Activated CD4-positive, CD25-positive, alpha-beta regulatory T cell (primary cell): Measurements from ENCODE around the gene DMAC2L.
"Not testable (repeated sequence)": the region's sequence is repeated elsewhere in the genome, so short reads cannot be mapped to it uniquely, and the experiment has no call there.

Experiments
- DNase-seq, 4 experiments: peaks; one replicate each; lab custom pipeline; 2025; lab: John Stamatoyannopoulos, UW

The DMAC2L gene

DNA sequence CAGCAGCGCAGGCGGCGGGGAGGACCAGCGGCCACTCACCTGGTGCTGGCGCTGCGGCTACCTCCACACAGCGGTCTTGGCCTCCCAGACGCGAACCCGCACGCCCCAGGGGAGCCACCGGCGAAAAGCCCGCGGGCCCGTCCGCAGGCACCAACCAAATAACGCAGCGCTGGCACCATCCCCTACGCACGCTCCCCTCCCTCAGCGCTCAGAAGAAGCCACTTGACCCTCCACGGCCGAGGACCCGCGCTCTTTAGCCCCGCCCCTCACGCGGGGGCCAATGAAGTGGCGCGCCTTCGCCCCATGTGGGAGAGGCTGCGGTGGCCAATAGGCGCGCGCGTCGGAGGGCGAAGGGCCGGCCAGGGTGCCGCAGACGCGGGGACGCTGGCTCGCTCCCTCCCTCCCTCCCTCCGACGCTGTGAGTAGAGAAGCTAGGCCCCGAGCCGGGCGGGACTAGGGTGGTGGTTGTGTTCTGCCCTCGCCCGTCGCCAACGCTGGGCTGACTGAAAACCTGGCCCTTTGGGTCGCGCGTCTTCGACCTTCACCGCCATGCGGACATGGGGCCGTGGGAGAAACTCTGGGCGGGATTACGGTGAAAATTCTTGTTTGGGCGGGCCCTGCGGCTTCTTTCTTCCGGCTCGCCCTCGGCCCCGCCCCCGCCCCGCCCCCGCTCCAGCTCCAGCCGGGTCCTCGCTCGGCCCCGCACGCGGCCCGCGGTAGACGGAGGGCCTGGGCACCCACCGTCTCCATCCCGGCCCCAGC, at the start of gene DMAC2L, which contains the start of gene L2HGDH:
Gene DMAC2L, plus strand, starts transcription at position 353 of the 762 bp plus-strand sequence. CDS start 9,164 bp downstream, outside the sequence.
Gene L2HGDH, minus strand, starts transcription at position 258 of the 762 bp plus-strand sequence. Its CDS starts 79 bp downstream, at position 179.
- peak; percentile 78 to 83 (median 80) for DNase-seq

DNA sequence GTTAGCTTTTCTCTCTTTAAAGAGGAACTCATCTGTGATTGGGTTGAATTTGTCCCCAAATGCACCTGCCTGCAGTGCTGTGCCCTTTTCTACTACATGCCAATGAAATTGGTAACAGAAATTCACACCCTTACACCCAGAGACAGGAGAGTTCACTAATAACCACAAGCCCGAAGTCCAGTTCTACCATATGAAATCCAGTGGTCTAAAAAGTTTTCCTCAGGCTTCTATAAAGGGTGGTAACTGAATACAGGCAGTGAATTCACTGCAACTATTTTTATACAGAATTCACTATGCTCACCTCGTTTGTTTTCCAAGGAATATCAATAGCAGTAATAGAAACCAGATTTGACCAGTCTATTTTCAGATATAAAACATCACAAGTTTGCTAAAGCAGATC, 49.3 kb upstream of the DMAC2L start:
- DNase-seq, result no peak

- DNase-seq, result no peak
Measured at GRCh38 chr14:50263321-50263720, 48.8 kb upstream of the DMAC2L start.

DNA sequence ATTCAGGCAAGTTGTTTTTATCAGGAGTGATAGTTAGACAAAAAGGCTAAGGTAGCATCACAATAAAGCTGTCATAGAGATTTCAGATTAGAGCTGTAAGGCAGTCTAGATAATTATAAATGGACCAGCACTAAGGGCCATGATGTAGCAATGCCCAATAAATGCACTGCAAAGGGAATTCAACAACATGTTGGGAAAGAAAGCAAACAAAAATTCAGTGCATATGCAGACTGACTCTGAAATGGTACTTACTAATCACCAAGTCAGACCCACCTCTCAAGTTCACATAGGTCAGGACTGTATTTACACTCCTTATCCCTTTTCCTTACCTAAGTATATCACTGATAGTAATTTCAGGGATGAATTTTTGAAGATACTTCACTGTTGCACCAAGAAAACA, 47.1 kb upstream of the DMAC2L start:
- no peak for DNase-seq

- DNase-seq, result no peak
Measured at GRCh38 chr14:50270932-50271331, 41.2 kb upstream of the DMAC2L start.

DNA sequence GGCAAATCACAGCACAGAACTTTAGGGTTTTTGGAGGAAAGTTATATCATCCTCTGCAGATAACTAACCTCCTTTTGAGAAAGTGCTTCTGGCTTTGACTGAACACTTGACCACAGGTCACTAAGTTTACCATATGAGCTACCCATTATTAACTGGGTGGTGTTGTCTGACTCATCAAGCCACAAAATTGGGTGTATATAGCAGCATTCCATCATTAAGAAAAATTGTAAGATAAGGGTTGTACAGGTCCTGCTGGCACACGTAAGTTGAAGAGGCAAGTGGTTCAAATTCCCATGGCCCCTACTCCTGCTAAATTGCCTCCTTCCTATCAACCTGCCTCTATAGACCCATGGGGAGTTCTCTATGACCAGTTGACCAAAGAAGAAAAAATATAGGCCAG, 39.6 kb upstream of the DMAC2L start:
- DNase-seq, result no peak

DNA sequence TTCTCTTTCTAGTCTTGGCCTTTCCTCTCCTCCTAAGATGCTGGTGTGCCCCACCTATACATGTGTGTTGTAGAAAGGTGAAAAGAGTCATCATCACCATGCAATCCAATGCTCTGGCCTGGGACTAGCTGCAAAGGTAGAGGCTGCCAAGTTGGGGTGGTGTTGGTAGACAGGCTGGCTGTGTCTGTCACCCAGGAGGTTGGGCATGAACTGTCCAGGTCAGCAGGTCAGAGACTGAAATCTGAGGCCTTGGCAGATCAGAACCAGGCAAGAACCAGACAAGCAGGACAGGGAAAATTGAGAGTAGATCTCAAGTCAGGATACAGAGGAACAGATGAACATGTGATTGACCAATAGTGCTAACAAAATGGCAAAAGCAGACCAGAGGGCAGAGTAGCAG, 26.3 kb upstream of the DMAC2L start:
- DNase-seq, result no peak

GRCh38 chr14:50288146-50288545, 24.0 kb upstream of the DMAC2L start:
- no peak for DNase-seq

DNA sequence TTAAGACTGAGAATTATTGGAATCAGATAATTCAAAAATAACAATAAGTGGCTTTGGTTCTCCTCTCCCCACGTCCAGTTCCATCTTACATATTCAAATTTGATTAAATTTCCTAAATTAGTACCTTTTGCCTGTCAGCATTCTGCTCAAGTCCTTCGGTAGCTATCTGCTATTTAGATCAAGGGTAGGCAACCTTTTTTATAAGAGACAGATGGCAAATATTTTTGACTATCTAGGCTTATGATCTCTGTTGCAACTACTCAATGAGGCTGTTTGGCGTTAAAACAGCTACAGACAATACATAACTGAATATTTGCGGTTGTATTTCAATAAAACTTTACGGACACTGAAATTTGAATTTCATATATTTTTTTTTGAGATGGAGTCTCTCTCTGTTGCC, 21.8 kb upstream of the DMAC2L start:
- DNase-seq, result no peak

GRCh38 chr14:50299585-50299984, 12.5 kb upstream of the DMAC2L start:
- no peak for DNase-seq

GRCh38 chr14:50301914-50302313, 10.2 kb upstream of the DMAC2L start:
- no peak for DNase-seq

- DNase-seq, result no peak
Measured at GRCh38 chr14:50303744-50304471, 8.2 kb upstream of the DMAC2L start.

DNA sequence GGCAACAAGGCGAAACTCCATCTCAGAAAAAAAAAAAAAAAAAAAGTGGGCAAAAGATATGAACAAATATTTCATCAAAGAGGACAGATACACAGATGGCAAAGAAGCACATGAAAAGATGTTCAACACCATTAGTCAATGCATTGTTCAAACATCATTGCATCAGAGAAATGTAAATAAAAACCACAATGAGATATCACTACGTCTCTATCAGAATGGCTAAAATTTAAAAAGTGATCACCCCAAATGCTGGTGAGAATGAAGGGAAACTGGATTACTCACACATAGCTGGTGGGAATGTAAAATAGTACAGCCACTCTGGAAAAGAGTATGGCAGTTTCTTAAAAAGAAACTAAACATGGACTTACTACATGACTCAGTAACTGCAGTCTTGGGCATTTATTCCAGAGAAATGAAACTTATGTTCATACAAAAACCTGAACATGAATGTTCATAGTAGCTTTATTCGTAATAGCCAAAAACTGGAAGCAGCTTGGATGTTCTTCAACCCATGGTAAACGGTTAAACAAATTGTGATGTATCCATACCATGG, 3.7 kb upstream of the DMAC2L start:
- DNase-seq, result no peak

DNA sequence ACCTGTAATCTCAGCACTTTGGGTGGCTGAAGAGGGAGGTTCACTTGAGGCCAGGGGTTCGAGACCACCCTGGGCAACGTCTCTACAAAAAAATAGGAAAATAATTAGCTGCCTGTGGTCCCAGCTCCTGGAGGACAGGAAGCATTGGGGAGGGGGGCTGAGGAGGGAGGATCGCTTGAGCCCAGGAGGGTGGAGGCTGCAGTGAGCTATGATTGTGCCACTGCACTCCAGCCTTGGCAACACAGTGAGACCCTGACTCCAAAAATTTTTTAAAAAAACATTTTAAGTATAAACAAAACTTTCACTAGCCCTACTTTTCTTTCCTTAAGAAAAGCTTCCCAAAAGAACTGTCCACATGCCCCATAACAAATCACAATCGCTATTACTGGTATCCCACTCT, 1.7 kb upstream of the DMAC2L start:
- no peak for DNase-seq

DNA sequence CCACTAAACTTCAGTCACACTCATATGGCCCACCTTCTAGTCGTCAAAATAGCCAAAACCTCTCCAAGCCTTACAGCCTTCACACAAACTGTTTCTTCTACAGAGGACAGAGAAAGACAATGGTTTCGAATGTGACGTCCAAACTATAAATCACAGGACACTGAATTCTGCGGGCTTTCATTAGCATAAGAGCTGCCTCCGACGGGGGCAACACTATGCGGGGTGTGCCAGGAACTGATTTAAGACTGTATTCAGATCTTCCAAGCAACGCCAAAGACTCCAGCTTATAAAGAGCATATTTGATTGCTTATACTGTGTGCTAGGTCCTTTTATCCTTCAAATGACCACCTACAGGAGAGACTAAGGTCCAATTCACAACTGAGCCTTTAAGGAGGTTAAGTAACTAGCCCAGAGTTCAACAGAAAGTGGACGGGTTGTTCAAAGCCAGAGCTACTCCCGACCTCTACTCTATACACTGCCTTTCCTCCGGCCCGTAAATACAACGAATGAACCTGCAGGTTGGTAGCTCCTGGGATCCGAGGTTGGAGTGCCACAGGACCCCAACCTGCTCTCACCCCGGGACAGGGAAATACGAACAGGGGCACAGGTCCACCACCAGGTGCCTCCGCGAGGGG, 670 bp upstream of the DMAC2L start:
- DNase-seq, result peak in 1 of 4 experiments; percentile 56

- peak in 1 of 4 experiments; percentile 36 for DNase-seq
Measured at GRCh38 chr14:50312734-50313054, 570 bp downstream of the DMAC2L start.

DNA sequence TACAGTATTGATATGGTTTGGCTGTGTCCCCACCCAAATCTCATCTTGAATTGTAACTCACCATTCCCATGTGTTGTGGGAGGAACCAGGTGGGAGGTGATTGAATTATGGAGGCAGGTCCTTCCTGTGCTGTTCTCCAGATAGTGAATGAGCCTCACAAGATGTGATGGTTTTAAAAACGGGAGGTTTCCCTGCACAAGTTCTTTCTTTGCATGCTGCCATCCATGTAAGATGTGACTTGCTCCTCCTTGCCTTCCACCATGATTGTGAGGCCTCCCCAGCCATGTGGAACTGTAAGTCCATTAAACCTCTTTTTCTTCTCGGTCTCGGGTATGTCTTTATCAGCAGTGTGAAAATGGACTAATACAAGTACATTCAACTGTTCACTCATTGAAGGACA, 2.0 kb downstream of the DMAC2L start:
- not testable (repeated sequence) for DNase-seq

DNA sequence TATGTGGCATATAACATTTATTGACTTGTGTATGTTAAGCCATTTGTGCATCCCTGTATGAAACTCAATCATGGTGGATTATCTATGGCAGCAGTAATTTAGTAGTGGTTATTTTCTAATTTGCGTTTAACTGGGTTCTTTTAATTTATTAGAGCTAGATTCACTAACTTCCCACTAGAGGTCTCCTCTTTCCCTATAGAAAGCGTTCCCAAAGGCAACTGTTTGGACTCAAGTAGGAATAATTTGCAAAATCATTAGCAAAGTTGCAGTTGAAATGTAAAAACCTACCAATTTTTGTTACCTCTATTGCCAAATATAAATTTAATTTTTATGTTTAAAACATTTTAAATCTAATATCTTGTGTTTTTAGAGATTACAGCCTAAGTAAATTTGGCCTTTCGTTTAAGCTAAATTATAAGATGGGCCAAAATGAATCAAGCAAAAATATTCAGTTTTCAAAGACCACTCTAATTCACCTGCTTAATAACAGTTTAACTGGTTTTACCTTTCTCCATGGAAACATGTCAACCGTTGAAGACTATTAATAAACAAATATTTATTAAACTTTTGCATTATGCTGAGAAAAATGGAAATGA, 6.0 kb downstream of the DMAC2L start:
- no peak for DNase-seq

DNA sequence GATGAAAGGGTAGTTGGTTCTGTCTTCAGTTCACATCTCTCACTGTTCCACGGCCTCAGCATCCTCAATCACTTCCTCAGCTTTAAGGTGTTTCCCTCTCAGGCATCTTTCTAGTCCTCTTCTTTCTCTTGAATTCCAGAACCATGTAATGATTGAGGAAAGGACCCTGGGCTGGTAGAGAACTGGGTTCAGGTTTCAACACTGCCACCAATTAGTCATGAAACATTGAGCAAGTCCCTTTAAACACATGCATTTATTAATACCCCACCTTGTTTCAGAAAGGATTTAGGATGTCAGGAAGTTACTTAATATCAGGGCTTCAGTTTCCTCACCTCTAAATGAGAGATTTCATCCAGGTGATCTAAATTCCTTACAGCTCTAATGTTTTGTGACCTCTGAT, 7.2 kb downstream of the DMAC2L start:
- no peak for DNase-seq

DNA sequence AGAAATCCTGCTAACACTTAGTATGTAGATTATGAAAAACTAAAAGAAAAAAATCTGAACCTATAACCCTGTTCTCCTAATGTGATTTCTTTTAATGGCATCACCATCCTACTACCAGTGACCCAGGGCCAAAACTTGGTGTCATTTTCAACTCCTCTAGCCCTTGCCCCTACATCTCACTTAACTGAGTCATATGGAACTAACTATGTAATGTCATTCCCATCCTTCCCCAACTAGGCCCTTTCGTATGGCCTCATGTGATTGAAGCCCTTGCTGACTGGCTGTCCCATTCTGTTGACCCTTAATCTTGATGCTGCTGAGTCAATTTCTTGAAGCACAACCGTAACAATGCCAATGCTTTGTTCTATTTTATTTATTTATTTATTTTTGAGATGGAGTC, 7.6 kb downstream of the DMAC2L start:
- no peak for DNase-seq

DNA sequence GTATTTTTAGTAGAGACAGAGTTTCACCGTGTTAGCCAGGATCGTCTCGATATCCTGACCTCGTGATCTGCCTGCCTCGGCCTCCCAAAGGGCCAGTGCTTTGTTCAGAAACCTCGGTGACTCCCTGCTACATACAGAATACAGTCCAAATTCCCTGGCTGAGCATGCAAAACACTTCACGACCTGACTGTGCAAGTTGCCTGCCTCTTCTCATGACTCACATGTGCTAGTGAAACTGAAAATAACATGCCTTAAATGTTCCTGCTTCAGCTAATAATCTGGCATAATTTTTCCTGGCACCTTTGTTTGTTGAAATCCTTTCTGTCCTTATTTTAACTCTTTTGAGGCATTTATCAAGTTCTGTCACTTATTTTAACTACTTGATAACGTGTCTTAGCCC, 8.2 kb downstream of the DMAC2L start:
- no peak for DNase-seq

DNA sequence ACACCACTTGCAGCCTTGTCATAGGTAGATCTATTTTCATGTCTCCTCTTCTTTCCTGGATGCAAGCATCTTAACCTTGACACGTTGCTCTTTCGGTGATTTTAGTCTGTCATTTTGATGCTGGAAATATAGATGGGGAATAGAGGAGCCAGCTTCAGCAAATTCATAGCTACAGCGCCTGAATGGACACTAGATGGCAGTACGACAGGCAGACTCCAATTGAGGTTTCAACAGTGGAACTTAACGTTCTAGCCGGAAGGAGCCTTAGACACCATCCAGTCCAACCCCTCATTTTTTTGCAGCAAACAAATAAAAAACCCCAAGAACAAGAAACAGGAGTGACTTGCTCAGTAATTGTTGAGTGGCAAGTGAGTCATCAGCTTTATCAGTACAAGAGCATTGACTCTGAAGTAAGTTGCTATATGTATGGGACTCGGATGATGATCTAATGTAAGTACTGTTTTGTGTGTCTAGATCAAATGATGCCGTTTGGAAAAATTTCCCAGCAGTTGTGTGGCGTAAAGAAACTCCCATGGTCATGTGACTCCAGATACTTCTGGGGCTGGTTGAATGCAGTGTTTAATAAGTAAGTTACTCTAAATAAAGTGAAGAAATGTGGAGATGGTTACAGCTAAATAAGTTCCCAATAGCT, 9.0 kb downstream of the DMAC2L start:
- DNase-seq, result peak; percentile 17 to 27 (median 19)
